DND-41 (cell line): ENCODE results near the gene AQP9.

ENCODE experiments used
- CTCF ChIP-seq: IDR thresholded peaks from 2 replicates; pipeline ENCODE4 v1.5.1; 2012; ENCODE audit warnings: borderline replicate concordance, low read length, moderate library complexity, mild to moderate bottlenecking; ENCODE audit not compliant: poor library complexity, severe bottlenecking; ENCODE audit errors: extremely low read depth
- EZH2 ChIP-seq: IDR thresholded peaks from 3 replicates; pipeline ENCODE4 v1.6.1; 2012; ENCODE audit warnings: borderline replicate concordance, low read depth, mild to moderate bottlenecking, moderate library complexity, low read length, inconsistent platforms; ENCODE audit not compliant: severe bottlenecking

- TF ChIP-seq CTCF, result no peak
- no peak for TF ChIP-seq EZH2
These were observed 52.2 kb downstream of the AQP9 start for GRCh38 chr15:58190419-58190818.
